Testis (tissue), 3 donors: ENCODE data around the gene NPHP1. TPM values are rescaled to one million over a fixed set of nuclear protein-coding genes. Genes with fewer than 3 reads are reported as not detected.

Experiments used
- DNase-seq: peaks from one replicate; pipeline ENCODE4 v3.0.0-alpha.2; 2019
- H3K27ac ChIP-seq, 2 donors: fragments of 200-600 bp; sonication (generic); one replicate each; pipeline ENCODE4 v1.5.1; 2019
- H3K27me3 ChIP-seq: fragments of 200-600 bp; sonication (generic); one replicate; pipeline ENCODE4 v1.5.1; 2019
- H3K36me3 ChIP-seq: fragments of 200-600 bp; sonication (generic); one replicate; pipeline ENCODE4 v1.5.1; 2017; ENCODE audit warnings: low read depth; ENCODE audit errors: missing control alignments
- H3K4me1 ChIP-seq: fragments of 200-600 bp; sonication (generic); one replicate; pipeline ENCODE4 v1.5.1; 2019
- H3K4me3 ChIP-seq, 2 donors: fragments of 200-600 bp; sonication (generic); one replicate each; pipeline ENCODE4 v1.5.1; 2017 to 2019
- H3K9me3 ChIP-seq: fragments of 200-600 bp; sonication (generic); one replicate; pipeline ENCODE4 v1.5.1; 2017
- POLR2A ChIP-seq: fragments of 450-650 bp; IDR thresholded peaks from one replicate; pipeline ENCODE4 v1.6.1; 2017; ENCODE audit warnings: antibody characterized with exemption, mild to moderate bottlenecking, moderate library complexity
- WGBS, 2 donors: methylation state at CpG; one replicate each; pipeline ENCODE4 v1.1.5; 2018; 5-methylcytosine and 5-hydroxymethylcytosine counted together
- intact Hi-C: fragments of 100-400 bp; cut with DNase I; formaldehyde crosslinking; loops from one replicate; pipeline ENCODE4 v1.15.1; 2023; ENCODE audit warnings: low total_unique reads
- polyA plus RNA-seq: library from polyadenylated mRNA; stranded (reverse); fragments of 350-450 nt; fragmentation: Illumina TruSeq; extraction: RNeasy Lipid Tissue Mini Kit (QIAGEN cat#74804); gene quantifications from one replicate; pipeline ENCODE4 v1.2.3, GENCODE V29; 2014; ENCODE audit warnings: low read depth, low replicate concordance; ENCODE audit not compliant: insufficient read depth
- total RNA-seq, 2 donors: library from RNA; depleted of rRNA; stranded (reverse); fragments of >200 nt; gene quantifications; one replicate each; pipeline ENCODE4 v1.2.3, GENCODE V29; 2016
- TF ChIP-seq, protein P1 (sequence below), 3 experiments: fragments of 450-650 bp in 2 of 3; fragments of 200-600 bp in 1 of 3; sonication (generic) in 1 of 3; IDR thresholded peaks; one replicate each; pipeline ENCODE4 v1.5.1; 2016 to 2019; ENCODE audit warnings: antibody characterized with exemption in 3 of 3, mild to moderate bottlenecking in 2 of 3, moderate library complexity in 1 of 3

Gene NPHP1
- total and polyA plus RNA-seq, 3 donors from 2014 or later: 19.7 to 56.5 (median 24.5) TPM

- no peak for DNase-seq
- Histone ChIP-seq H3K27me3 (no peaks in the 10 kb centered on the region), H3K4me3 (no peak overlapping the region), H3K27ac (no peak overlapping the region), H3K4me1 (no peaks in the 10 kb centered on the region), H3K9me3 (no peaks in the 10 kb centered on the region), H3K36me3 (no peaks in the 10 kb centered on the region)
- 76 to 84% methylated on average over 2 of the region's 2 CpGs for WGBS, 2 donors
- TF ChIP-seq POLR2A: no peak
- TF ChIP-seq, protein P1, sequence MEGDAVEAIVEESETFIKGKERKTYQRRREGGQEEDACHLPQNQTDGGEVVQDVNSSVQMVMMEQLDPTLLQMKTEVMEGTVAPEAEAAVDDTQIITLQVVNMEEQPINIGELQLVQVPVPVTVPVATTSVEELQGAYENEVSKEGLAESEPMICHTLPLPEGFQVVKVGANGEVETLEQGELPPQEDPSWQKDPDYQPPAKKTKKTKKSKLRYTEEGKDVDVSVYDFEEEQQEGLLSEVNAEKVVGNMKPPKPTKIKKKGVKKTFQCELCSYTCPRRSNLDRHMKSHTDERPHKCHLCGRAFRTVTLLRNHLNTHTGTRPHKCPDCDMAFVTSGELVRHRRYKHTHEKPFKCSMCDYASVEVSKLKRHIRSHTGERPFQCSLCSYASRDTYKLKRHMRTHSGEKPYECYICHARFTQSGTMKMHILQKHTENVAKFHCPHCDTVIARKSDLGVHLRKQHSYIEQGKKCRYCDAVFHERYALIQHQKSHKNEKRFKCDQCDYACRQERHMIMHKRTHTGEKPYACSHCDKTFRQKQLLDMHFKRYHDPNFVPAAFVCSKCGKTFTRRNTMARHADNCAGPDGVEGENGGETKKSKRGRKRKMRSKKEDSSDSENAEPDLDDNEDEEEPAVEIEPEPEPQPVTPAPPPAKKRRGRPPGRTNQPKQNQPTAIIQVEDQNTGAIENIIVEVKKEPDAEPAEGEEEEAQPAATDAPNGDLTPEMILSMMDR (IDR thresholded peaks at IDR 0.05): no peak
- intact Hi-C loops: no loop called here
These were observed 77.9 kb downstream of the NPHP1 start for GRCh38 chr2:110126906-110127305.

DNA sequence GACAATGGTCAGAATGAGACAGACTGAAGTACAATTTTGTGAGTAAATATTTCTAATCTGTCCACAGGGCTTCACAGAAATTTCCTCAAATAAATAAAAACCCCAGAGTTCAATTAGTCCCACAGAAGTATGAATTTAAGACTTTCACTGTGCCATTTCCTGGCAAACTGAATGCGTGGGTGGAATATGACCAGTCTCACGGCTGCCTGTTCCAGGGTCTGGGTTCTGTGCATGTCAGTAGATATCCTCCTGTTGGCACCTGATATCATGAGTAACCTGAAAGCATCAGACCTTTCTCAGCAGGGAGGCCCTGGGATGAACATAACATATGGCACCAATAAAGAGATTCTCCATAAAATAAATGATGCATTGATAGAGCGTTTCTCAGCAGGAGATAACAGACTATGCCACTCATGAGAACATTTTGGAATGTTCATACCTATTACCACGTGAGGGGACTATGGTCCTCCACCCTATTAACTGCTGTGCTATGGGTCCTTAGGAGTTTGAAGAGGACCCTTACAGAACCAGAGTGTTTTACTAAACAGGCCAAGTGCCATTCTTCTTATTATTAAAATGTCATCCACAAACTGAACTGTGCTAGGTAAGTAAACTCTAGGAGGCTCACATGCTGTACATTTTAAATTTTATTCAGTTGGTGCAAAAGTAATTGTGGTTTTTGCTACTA, 78.6 kb downstream of the NPHP1 start:
- H3K9me3 ChIP-seq: no peaks in the 10 kb centered on the region
- DNase-seq: no peak
- intact Hi-C loops: no loop called here
- no peaks in the 10 kb centered on the region for H3K36me3 ChIP-seq
- no peak overlapping the region for H3K4me3 ChIP-seq
- H3K4me1 ChIP-seq: no peaks in the 10 kb centered on the region
- no peaks in the 10 kb centered on the region for H3K27me3 ChIP-seq
- TF ChIP-seq, protein P1 (IDR thresholded peaks at IDR 0.05): no peak
- no peak for TF ChIP-seq POLR2A
- no peak overlapping the region for H3K27ac ChIP-seq
- WGBS, 2 donors: 78 to 84% methylated on average over 4 of the region's 4 CpGs

DNA sequence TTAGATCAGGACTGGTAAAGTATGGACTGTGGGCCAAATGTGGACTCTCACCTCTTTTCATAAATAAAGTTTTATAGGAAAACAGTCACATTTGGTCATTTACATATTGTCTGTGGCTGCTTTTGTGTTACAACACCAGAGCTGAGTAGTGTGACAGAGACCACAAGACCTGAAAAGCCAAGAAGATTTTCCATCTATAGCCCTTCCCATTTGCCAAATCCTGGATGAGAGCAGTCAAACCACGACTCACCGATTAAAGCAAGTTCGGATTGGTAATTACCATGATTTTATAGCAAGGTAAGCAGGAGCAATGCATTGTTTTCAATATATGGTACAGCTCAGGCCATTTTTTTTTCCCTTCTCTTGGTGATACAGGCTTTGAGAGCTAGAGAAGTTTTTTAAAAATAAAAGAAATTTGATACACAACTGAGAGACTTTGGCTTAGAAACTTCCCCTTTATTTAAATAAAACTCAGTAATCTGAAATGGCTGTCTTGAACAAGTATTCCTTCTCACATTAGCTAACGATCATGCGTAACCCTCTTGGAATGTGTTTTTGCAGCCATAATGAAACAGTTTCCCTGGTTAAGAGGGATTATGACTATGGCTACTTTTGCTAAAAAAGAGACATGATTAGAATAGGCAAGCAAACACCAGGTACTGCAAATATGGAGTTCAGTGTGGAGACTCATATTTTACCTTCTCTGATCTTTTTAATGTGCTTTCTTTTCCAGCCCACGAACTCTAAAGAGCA, 79.7 kb downstream of the NPHP1 start:
- H3K27ac ChIP-seq: no peak overlapping the region
- no peak for DNase-seq

DNA sequence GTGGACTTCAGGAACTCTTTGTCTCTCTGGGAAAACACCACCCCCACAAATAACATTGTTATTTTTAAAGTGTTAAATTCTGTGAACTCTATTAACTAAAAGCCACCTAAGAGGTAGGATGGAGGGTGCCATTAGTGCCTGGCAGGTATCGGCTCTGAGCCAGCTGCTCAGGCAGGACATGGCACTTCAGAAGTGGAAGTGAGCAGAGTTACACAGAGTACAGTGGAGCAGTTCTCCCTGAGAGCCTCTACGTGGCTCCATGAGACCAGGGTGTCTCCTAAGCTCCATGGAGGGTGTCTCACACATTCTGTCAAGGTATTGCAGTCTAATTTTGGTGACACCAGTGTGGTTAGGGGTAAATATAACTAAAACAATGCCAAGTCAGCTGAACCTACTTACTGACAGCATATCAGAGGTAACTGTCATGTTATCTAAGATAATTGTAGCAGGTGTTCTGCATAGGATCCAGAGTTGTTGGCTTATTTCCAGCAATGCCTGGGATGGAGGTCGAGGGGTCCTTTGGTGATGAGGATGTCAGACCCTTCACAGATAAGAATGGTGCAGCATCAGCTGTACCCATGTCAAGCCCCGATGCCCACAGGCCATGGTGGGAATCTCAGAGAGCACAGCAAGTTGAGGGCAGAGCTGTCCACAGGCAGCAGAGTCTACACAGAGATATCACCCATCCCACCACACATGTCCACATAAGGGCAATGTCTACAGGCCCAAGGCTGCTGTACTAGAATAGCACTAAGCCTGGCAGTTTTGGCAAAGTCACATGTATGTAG, 80.6 kb downstream of the NPHP1 start:
- Histone ChIP-seq H3K4me3 (no peak overlapping the region), H3K27ac (no peak overlapping the region), H3K27me3 (no peaks in the 10 kb centered on the region), H3K4me1 (no peaks in the 10 kb centered on the region), H3K36me3 (no peaks in the 10 kb centered on the region), H3K9me3 (no peaks in the 10 kb centered on the region)
- TF ChIP-seq, protein P1 (IDR thresholded peaks at IDR 0.05): no peak
- no peak for TF ChIP-seq POLR2A
- DNase-seq: no peak
- intact Hi-C loops: no loop called here
- WGBS, 2 donors: 85 to 87% methylated on average over 4 of the region's 4 CpGs

More for the DNA sequence above, 79.7 kb downstream of the NPHP1 start:
- intact Hi-C loops: no loop called here
- 93 to 95% methylated on average over 6 of the region's 6 CpGs for WGBS, 2 donors
- Histone ChIP-seq H3K4me3 (no peak overlapping the region), H3K36me3 (no peaks in the 10 kb centered on the region), H3K9me3 (no peaks in the 10 kb centered on the region), H3K4me1 (no peaks in the 10 kb centered on the region), H3K27me3 (no peaks in the 10 kb centered on the region)
- TF ChIP-seq, protein P1 (IDR thresholded peaks at IDR 0.05): no peak
- TF ChIP-seq POLR2A: no peak
